ENCODE data around the gene SLX9. TPM values are rescaled to one million over a fixed set of nuclear protein-coding genes. Genes with fewer than 3 reads are reported as not detected.
A peak's percentile ranks its signal among the peaks of the same experiment; 100 is the strongest.
"Not testable (repeated sequence)": the region's sequence is repeated elsewhere in the genome, so short reads cannot be mapped to it uniquely, and the experiment has no call there.

Gene SLX9
- total and polyA plus RNA-seq, 5 experiments from 2014 or later = 11.7 to 27.9 (median 13.5) TPM

DNA sequence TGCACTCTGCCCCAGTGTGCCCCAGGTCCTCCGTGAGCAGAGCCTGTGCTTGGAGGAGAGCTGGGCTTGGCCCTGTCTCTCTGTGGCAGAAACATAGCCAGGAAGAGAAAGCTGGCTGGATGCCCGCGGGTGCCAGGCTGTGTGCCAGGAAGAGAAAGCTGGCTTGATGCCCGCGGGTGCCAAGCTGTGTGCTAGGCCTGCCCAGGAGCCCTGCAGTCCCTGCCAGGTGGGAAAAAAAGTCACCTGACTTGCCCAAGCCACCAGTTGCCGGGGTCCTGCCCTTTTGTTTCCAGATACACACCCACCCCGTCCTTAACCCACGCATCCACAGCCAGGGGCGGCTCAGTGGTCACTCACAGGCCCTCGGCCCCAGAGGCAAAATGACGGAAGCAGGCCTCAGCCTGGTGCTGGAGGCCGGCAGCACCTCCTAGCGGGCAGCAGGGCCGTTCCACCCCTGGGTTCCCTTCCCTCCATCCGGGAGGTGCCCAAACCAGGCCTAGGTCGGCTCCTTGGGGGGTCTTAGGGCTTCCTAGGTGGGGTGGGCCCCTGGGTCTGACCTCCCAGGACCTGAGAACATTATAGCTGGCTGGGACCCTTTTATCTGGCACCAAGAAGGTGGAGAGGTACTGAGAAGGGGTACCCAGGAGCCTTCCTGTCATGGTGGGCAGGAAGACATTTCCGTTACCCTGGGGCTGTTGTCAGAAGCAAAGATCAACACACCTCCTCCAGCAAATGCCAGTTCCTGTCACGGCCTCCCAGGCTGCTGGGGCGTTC lies 28.3 kb upstream of the SLX9 start:
- ATAC-seq (peak; percentile 69 to 82), DNase-seq (peak; percentile 55 to 85 (median 73))
- POLR2A ChIA-PET = interaction anchor here (1.0 to 16.7 kb wide), 11 partner anchors 8 to 401 kb away, joined by 3 to 703 read pairs (median 10); partner anchors contain the start of genes ITGB2, PTTG1IP and SLX9
- no peaks in the 10 kb centered on the region for H3K9me3 Mint-ChIP-seq
- H3K4me1 Mint-ChIP-seq = peaks cover 38 to 89% (median 80%) of the 10 kb centered on the region in 4 donors
- H3K27ac Mint-ChIP-seq = peak overlapping the region; percentile 89 to 98 (median 95)
- H3K27me3 Mint-ChIP-seq = no peaks in the 10 kb centered on the region
- H3K4me3 Mint-ChIP-seq = peak overlapping the region; percentile 63 to 91 (median 78)
- peaks cover 0 to 26% (median 7%) of the 10 kb centered on the region in 3 donors for H3K36me3 Mint-ChIP-seq

DNA sequence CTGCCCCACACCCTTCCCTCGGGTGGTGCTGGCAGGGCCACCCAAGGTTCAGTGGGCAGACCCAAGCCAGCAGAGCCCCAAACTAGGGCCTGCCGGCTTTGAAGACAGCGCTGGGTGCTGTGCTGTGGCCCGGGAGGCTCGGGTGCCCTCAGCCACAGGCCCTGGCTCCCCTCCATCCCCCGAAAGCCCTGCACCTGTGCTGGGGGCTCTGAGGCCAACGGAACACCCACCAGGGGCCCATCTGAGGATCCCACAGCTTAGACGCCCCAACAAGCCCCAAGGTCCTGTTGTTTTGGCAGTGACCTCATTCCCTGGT lies 27.7 kb upstream of the SLX9 start:
- H3K36me3 Mint-ChIP-seq = peaks cover 0 to 27% (median 8%) of the 10 kb centered on the region in 3 donors
- peaks cover 40 to 94% (median 85%) of the 10 kb centered on the region in 4 donors for H3K4me1 Mint-ChIP-seq
- H3K9me3 Mint-ChIP-seq = no peaks in the 10 kb centered on the region
- H3K4me3 Mint-ChIP-seq = peak overlapping the region; percentile 63 to 91 (median 78)
- POLR2A ChIA-PET = interaction anchor here (1.0 to 16.7 kb wide), 10 partner anchors 7 to 402 kb away, joined by 3 to 703 read pairs (median 10); partner anchors contain the start of genes ITGB2, PTTG1IP and SLX9
- no peaks in the 10 kb centered on the region for H3K27me3 Mint-ChIP-seq
- peak in 1 of 10 donors; percentile 45 for DNase-seq
- no peak for ATAC-seq
- peak overlapping the region; percentile 89 to 98 (median 95) for H3K27ac Mint-ChIP-seq

DNA sequence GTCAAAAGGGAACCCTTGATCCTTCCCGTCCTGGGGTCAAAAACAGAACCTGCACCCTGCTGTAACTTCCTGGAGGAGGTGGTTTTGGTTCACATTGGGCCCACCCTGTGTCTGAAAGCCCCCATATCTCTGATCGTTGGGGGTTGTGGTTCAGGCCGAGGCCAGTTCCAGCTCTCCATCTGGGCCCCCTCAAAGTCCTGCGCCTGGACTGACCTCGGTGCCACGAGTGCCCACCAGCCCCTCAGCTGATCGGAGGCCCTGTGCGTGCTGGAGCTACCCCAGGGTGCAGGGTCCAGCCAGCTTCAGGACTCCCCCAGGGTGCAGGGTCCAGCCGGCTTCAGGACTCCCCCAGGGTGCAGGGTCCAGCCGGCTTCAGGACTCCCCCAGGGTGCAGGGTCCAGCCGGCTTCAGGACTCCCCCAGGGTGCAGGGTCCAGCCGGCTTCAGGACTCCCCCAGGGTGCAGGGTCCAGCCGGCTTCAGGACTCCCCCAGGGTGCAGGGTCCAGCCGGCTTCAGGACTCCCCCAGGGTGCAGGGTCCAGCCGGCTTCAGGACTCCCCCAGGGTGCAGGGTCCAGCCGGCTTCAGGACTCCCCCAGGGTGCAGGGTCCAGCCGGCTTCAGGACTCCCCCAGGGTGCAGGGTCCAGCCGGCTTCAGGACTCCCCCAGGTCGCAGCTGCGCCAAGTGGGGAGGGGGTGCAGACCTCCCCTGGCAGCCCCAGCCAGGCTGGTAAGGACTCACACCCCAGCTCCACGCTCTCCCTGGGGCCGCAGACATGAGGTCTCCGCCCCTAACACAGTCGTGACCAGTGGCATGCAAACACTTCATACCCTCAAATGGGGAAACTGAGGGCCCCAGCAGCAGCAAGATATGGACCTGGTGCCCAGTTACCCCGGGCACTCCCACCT lies 27.1 kb upstream of the SLX9 start:
- Mint-ChIP-seq H3K4me3 (peak overlapping the region; percentile 64 to 95 (median 80)), H3K27ac (peak overlapping the region; percentile 93 to 98 (median 96)), H3K36me3 (peaks cover 0 to 30% (median 8%) of the 10 kb centered on the region in 3 donors), H3K4me1 (peaks cover 44 to 95% (median 87%) of the 10 kb centered on the region in 4 donors)
- not testable (repeated sequence) for ATAC-seq, DNase-seq, H3K9me3 Mint-ChIP-seq, H3K27me3 Mint-ChIP-seq
- POLR2A ChIA-PET = interaction anchor here (1.0 to 16.7 kb wide), 6 partner anchors 8 to 39 kb away, joined by 4 to 703 read pairs (median 16); partner anchors contain the start of genes ITGB2, PTTG1IP and SLX9

DNA sequence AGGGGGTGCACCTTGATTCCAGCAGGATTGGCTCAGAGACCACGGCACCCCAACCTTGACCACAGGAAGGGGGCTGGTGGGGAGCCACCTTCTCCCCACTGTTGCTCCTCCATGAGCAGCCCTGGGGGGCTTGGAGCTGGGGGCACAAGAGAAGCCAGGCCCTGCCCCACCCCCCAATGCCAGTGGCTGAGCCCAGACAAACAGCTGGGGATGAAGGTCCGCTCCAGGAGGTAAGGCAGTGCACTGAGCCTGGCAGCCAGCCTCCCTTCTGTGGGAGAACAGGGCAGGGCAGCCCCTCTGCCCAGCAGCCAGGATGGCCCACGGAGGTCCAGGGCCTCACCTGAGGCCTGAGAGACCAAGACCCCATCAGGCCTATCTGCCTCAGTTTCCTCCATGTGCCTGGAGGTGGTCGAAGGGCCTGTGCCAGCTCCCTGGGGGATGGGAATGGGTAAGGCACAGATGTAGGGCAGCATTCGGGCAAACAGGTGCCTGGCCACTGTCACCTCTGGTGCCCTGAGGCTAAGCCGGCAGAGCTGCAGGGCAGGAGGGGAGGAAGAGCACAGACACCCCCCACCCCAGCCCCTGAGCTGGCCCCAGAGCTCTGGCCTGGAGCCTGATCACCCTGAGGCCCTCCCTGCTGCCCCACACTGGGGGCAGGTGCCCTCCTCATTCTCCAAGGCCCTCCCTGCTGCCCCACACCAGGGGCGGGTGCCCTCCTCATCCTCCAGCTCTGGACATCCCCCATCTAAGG lies 26.2 kb upstream of the SLX9 start:
- ATAC-seq (no peak), DNase-seq (no peak)
- Mint-ChIP-seq H3K27ac (peak overlapping the region; percentile 88 to 96 (median 94)), H3K4me1 (peaks cover 45 to 95% (median 88%) of the 10 kb centered on the region in 4 donors), H3K9me3 (no peaks in the 10 kb centered on the region), H3K36me3 (peaks cover 0 to 31% (median 7%) of the 10 kb centered on the region in 3 donors), H3K27me3 (no peaks in the 10 kb centered on the region), H3K4me3 (peak overlapping the region; percentile 65 to 95 (median 86))
- POLR2A ChIA-PET = interaction anchor here (1.0 to 16.7 kb wide), 10 partner anchors 12 to 112 kb away, joined by 3 to 703 read pairs (median 6); partner anchors contain the start of genes PTTG1IP, SLX9, SUMO3 and UBE2G2

DNA sequence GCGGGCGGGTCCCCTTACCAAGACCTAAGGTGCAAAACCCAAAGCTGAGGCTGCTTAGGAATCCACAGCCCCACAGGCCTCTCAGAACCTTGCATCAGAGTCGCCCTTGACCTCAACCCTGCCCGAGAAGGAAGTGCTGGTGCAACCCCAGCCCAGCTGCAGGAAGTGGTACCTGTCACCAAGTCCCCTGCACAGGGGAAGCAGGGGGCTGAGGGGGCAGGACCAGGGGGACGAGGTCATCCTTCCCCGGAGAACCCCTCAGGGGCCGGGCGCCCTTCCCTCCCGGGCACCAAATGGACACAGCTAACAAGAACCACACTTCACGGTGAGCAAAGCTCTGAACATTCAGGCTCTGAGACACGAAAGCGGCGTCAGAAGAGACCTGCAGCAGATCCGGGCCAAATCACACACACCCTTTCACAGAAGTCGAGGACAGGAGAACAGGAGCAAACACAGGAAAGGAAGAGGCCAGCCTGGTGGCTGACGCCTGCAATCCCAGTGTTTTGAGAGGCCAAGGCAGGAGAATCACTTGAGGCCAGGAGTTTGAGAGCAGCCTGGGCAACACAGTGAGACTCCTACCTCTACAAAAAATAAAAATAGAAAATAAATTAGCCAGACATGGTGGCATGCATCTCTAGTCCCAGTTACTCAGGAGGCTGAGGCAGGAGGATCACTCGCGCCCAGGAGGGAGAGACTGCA lies 25.5 kb upstream of the SLX9 start:
- H3K9me3 Mint-ChIP-seq = no peaks in the 10 kb centered on the region
- peak overlapping the region; percentile 88 to 96 (median 94) for H3K27ac Mint-ChIP-seq
- peaks cover 0 to 28% (median 4%) of the 10 kb centered on the region in 3 donors for H3K36me3 Mint-ChIP-seq
- DNase-seq (peak in 9 of 10 donors; percentile 19 to 79 (median 53)), ATAC-seq (peak; percentile 35 to 37)
- no peaks in the 10 kb centered on the region for H3K27me3 Mint-ChIP-seq
- POLR2A ChIA-PET = interaction anchor here (1.0 to 16.7 kb wide), 10 partner anchors 13 to 113 kb away, joined by 3 to 703 read pairs (median 6); partner anchors contain the start of genes PTTG1IP, SLX9, SUMO3 and UBE2G2
- peak overlapping the region; percentile 65 to 95 (median 86) for H3K4me3 Mint-ChIP-seq
- peaks cover 40 to 92% (median 84%) of the 10 kb centered on the region in 4 donors for H3K4me1 Mint-ChIP-seq

DNA sequence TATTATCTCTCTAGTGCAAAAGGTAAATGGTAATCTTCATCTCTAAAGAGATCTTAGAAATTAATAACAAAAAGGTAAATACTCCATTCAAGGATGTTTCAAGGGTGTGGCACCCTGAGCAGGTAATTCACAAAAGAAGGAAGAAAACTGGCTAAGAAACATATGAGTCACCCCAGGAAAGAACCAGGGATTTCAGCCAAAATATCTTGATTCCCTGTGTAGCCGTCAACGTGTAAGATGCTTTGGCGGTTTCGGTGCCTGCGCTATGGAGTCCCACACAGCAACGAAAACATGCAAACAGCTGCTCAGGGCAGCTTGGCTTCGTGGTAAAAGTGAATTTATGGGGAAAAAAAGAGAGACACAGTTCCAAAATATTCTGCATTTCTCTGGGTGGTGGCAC lies 22.9 kb upstream of the SLX9 start:
- no peaks in the 10 kb centered on the region for H3K27me3 Mint-ChIP-seq
- H3K36me3 Mint-ChIP-seq = peaks cover 2 to 23% (median 4%) of the 10 kb centered on the region in 3 donors
- DNase-seq (no peak), ATAC-seq (no peak)
- H3K4me1 Mint-ChIP-seq = peaks cover 38 to 86% (median 76%) of the 10 kb centered on the region in 4 donors
- peak overlapping the region; percentile 74 to 98 (median 87) for H3K4me3 Mint-ChIP-seq
- H3K27ac Mint-ChIP-seq = peak overlapping the region in 9 of 10 donors; percentile 86 to 96 (median 92)
- POLR2A ChIA-PET = interaction anchor here (0.6 to 16.7 kb wide), 10 partner anchors 10 to 841 kb away, joined by 3 to 703 read pairs (median 4); partner anchors contain the start of genes PTTG1IP and SLX9
- no peaks in the 10 kb centered on the region for H3K9me3 Mint-ChIP-seq

DNA sequence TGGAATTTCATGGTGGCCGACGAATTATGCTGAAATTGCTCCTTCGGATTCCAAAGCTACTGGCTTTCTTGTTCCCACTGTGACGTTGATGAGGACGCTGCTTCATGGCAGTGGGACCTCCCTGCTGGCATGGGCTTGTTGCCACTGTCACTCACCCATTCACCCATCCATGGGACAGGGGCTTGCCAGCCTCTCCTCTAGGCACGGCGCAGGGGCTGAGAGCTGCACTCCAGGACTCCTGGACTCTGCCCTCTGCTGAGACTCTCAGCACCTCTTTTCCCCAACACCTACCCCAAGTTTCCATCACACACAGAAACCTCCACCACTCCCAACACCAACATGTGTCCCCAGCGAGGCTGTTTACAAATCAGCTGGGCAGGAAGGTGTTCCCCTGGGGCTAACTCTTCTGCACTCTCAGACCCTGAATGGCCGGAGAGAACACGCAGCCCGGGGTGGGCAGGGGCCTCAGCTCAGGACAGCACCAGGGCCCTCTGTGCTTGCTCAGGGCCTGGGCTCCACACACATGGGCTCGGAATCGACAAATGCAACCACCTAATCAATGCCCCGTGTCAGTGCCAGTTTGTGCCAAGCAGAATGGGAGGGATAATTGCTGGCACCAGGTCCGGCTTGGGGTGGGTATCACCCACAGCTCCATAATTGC lies 22.3 kb upstream of the SLX9 start:
- ATAC-seq = no peak
- H3K27me3 Mint-ChIP-seq = no peaks in the 10 kb centered on the region
- peak overlapping the region; percentile 80 to 98 (median 90) for H3K4me3 Mint-ChIP-seq
- H3K27ac Mint-ChIP-seq = peak overlapping the region; percentile 86 to 96 (median 93)
- no peak for DNase-seq
- peaks cover 2 to 23% (median 4%) of the 10 kb centered on the region in 3 donors for H3K36me3 Mint-ChIP-seq
- POLR2A ChIA-PET = interaction anchor here (0.9 to 16.7 kb wide), 9 partner anchors 11 to 116 kb away, joined by 3 to 703 read pairs (median 5); partner anchors contain the start of genes PTTG1IP, SLX9 and UBE2G2
- H3K9me3 Mint-ChIP-seq = no peaks in the 10 kb centered on the region
- H3K4me1 Mint-ChIP-seq = peaks cover 38 to 87% (median 76%) of the 10 kb centered on the region in 4 donors

DNA sequence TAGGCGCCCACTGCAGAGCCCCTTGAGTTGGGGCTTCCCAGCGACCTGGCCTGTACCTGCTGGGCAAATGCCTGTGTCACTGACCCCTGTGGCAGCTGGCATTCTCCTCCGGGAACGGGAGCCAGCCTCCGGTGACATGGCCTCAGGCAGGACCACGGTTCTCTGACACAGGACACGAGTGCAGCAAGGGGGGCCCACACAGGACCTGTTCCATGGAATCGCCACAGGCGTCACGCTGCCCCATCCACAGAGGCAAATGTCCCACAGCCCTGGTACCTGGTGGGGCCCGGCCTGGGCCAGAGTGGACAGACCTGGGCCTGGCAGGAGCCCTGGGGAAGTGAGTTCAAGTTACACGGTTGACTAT lies 21.7 kb upstream of the SLX9 start:
- peaks cover 2 to 23% (median 4%) of the 10 kb centered on the region in 3 donors for H3K36me3 Mint-ChIP-seq
- H3K27me3 Mint-ChIP-seq = no peaks in the 10 kb centered on the region
- H3K27ac Mint-ChIP-seq = peak overlapping the region; percentile 87 to 96 (median 93)
- POLR2A ChIA-PET = interaction anchor here (0.9 to 16.7 kb wide), 6 partner anchors 11 to 116 kb away, joined by 4 to 703 read pairs (median 16); partner anchors contain the start of genes PTTG1IP, SLX9 and UBE2G2
- no peak for ATAC-seq
- peaks cover 41 to 91% (median 79%) of the 10 kb centered on the region in 4 donors for H3K4me1 Mint-ChIP-seq
- H3K9me3 Mint-ChIP-seq = peaks cover 0 to 3% (median 0%) of the 10 kb centered on the region in 9 donors
- H3K4me3 Mint-ChIP-seq = peak overlapping the region; percentile 83 to 98 (median 92)
- DNase-seq = no peak

DNA sequence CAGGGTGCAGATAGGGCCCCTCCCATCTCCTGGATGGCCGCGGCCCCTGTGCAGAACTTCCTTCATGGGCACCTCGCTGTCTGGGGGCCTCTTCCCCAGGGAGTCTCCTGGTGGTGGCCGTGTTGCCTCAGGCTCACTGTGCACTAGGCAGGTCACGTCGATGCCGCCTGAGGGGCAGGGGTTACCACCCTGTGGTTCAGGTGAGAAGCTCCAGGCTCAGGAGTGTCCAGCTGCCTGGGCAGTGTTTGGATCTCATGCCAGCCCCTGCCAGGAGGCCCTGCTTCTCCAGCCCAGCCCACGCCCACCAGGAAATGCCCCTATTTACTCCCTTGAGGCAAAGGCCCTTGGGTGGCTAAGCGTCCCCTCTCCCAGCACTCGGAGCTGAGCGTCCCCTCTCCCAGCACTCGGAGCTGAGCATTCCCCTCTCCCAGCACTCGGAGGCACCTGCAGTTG lies 21.2 kb upstream of the SLX9 start:
- POLR2A ChIA-PET = interaction anchor here (0.6 to 16.7 kb wide), 8 partner anchors 8 to 117 kb away, joined by 3 to 703 read pairs (median 13); partner anchors contain the start of genes PTTG1IP, SLX9 and UBE2G2
- H3K27ac Mint-ChIP-seq = peak overlapping the region; percentile 80 to 96 (median 94)
- DNase-seq = no peak
- H3K36me3 Mint-ChIP-seq = peaks cover 3 to 23% (median 4%) of the 10 kb centered on the region in 3 donors
- peaks cover 41 to 91% (median 81%) of the 10 kb centered on the region in 4 donors for H3K4me1 Mint-ChIP-seq
- ATAC-seq = no peak
- H3K27me3 Mint-ChIP-seq = no peaks in the 10 kb centered on the region
- H3K4me3 Mint-ChIP-seq = peak overlapping the region; percentile 83 to 98 (median 92)
- peaks cover 0 to 4% (median 0%) of the 10 kb centered on the region in 9 donors for H3K9me3 Mint-ChIP-seq

All from naive thymus-derived CD8-positive, alpha-beta T cell (primary cell).